HuH-7 (cell line): ENCODE measurements around the gene SFN.
"Not testable (repeated sequence)": the region's sequence is repeated elsewhere in the genome, so short reads cannot be mapped to it uniquely, and the experiment has no call there.

Experiments used
- DNase-seq: peaks from one replicate; pipeline ENCODE4 v3.0.0; 2011; ENCODE audit warnings: low spot score

SFN gene

DNA sequence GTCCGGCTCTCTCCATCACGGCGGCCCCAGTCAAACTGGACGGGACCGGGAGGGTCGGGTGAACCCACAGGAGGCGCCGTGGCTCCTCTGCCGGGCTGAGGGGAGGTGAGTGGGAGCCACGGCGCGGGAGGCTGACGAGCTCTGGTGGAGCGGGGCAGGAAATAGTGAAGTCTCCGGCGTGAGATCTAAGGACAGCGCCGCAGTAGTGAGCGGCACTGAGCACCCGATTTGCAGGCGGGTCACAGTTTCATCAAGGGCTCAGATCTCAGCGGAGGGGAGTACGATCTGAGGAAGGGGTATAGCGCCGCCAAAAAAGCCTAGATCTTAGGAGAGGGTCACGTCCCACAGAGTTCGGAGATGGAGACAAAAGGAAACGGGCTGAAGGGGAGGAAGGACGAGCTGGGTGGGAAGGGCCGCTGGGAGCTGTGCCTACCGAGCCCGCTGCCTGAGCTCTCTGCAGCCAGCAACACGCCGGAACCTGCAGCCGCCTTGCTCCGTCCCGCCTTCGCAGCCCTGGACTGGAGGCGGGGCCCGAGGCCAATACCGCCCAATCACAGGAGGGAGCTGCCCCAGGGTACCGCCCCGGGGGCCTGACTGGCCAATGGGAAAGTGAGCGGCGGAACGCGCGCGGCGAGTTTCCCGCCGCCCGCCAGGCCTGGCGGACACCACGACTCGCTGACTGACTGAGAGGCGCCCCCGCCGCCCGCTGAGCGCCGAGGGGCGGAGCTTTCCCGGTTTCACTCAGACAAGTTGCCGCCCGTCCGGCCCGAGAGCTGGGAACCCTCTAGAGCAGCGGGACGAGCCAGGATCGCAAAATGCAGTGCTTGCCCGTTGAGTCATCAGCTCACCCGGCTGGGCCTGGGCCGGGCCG lies 1.9 kb downstream of the SFN start:
- DNase-seq, result peak; percentile 96

DNA sequence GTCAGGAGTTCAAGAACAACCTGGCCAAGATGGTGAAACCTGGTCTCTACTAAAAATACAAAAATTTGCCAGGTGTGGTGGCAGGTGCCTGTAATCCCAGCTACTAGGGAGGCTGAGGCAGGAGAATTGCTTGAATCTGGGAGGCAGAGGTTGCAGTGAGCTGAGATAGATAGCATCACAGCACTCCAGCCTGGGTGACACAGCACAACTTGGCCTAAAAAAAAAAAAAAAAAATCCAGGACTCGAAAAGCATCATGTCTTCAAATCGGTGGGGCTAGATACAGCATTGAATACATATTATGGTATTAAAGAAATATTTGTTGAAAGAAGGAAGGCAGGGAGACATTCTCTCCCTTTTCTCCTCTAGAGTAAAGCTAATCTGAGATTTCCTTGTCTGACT lies 10.1 kb downstream of the SFN start:
- not testable (repeated sequence) for DNase-seq

DNA sequence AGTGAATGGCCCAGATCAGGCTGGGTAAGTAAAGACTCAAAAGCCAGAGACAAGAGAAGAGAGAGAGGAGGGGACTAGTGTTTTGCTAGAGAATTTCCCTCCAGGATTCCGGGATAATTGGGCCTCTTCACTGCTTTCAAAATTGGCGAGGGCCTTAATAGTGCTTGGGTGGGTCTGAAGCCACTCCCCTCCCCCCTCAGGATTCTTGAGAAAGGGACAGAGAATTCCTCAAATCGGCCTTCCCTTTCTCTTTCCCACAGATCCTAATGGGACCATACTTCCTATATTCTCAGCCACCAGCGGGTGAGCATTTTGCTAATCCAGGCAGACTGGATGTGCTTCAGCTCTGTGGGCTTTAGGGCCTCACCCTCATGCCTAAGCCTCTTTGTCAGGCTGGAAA lies 11.9 kb downstream of the SFN start:
- DNase-seq, result no peak

DNA sequence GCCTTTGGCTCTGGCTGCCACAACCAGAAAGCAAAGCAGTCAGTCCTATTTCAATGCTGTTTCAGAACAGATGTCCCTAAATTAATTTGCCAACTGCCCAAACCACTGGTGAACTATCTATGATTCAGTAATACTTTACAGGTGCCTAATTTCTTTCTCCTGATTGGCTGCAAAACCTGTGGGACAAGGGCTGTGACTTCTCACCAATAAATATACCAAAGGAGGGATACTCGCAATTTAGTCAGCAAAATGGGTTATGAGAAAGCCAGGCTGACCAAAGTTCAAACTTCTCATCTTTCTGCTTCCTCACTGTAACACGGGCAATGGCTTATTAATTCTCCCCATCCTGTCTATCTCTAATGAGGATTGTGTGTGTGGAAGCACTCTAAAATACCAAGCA lies 14.4 kb downstream of the SFN start:
- DNase-seq, result no peak

DNA sequence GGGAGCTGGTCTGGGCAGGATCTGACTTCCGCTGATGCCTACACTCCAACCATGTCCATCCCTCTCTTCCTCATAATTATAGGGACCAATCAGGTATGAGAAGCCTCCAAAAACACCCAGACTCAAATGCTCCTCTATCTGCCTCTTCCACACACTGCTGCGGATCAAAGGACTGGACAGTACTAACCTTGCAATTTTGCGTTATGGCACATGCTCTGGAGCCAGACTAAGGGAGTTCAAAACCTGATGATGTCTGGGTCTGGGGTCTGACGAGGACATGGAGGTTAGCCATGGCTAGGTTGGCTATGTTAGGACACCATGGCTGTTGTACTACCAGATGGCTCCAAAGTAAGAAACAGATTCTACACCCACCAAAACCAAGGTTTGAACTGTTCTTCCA lies 16.8 kb downstream of the SFN start:
- DNase-seq, result no peak

DNA sequence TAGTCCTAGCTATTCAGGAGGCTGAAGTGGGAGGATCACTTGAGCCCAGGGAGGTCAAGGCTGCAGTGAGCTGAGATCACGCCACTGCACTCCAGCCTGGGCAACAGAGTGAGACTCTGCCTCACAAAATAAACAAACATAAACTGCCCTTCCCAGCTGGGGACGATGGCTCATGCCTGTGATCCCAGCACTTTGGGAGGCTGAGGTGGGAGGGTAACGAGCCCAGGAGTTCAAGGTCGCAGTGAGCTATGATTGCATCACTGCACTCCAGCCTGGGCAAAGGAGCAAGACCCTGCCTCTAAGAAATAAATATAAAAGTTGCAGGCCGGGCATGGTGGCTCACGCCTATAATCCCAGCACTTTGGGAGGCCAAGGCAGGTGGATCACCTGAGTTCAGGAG lies 18.7 kb downstream of the SFN start:
- DNase-seq, result not testable (repeated sequence)

DNA sequence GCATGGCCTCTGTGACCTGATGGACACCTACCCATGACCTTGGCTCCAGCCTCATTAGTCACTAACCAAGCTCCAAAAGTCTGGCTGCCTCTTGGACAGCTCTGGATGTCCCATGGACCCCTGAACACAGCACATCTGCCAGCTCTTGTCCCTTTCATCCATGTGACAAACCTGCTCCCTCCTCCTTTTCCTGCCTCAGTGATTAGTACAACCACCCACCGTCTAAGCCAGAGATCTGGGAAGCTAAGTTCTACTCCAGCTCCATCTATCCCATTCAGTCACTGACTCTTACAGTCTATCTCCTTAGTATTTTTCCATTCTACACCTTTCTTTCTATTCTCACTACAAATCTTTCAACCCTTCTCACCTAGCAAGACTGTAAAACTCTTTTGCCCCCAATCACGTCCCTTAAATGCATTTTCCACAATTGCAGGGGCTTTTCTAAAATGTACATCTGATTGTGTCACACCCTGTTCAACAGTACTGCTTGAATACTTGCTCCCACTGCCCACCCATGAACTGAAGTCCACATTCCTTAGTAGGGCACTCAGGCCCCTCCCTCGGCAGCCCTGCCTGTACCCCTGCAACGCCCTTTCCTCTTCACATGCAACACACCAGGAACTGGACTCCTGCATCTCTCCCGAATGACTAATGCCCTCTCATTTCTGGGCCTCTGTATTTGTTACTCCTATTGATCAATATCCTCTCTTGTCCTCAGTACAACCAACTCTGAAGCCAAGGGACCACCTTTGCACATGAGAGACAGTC lies 19.9 kb downstream of the SFN start:
- DNase-seq, result no peak

DNA sequence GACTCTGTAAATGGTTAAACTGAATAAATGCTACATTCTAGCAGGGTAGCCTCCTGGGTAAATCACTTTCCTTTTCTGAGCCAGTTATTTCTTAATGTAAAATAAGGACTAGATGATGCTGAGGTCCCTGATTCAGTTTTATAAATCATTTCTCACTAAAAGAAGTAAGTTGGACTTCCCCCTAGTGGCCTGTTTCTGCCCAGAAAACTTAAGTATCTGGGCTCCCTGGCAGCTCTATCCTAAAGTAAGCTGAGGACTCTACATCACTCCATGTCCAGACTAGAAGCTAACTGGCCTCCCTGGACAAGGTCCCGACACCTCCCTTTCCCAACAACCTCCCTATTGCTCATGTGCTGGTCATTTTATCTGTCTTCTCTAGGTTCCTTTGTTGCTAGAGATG lies 24.2 kb downstream of the SFN start:
- DNase-seq, result no peak

DNA sequence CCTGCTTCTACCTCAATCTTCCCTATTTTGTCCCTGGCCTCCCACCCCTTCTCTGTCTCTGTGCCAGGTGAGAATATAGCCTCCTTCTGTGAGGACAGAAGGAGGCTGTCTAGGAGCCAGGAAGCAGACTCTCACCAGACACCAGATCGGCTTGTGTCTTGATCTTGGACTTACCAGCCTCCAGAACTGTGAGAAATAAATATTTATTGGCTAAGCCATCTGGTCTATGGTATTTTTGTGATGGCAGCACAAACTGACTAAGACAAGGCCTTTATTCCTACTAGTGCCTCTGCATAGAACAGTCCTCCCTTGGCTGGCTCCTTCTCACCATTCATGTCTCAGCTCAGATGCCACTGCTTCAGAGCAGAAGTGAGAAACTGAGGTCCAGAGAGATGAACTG lies 25.3 kb downstream of the SFN start:
- no peak for DNase-seq

DNA sequence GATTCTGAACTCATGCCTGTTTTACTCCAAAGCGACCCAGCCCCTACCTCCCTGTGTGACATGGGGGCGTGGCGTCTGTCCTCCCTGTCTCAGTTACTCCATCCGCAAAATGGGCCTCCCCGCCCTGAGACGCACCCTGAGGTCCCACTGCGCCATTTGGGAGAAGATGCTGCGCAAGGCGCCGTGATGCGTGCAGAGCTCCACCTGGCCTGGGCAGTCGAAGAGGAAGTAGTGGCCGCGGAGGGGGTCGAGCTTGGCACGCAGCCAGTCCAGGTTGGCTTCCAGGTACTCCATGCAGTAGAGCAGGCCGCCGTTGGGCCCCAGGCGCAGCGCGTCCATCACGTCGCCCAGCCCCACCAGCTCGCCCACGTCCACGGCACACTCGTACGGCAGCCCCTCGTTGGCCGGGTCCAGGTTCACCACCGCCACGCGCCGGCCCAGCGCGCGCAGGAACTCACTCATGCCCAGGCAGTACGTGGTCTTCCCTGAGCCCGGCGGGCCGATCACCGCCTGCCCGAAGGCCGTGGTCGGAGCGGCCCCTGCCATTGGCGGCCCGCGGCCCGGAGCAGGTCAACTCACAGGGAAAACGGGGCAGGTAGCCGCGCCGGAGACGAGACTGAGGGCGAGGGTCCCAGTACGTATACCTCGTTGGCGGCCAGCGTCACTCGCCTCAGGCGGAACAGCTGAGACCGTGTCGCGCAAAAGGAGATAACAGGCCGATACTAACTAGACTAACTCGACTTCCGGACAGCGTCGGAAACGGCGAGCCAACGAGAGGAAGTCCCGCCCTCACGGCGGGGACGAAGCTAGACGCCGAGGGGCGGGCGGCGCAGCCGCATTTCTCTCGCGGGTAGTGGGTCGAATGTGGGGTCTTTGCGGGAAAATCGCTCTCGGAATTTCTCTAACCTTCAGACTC lies 26.9 kb downstream of the SFN start, which contains the start of gene GPN2:
GPN2 (minus strand) TSS at position 733 of the 916 bp plus-strand sequence; CDS start at position 546, 187 bp downstream.
- peak; percentile 78 for DNase-seq

DNA sequence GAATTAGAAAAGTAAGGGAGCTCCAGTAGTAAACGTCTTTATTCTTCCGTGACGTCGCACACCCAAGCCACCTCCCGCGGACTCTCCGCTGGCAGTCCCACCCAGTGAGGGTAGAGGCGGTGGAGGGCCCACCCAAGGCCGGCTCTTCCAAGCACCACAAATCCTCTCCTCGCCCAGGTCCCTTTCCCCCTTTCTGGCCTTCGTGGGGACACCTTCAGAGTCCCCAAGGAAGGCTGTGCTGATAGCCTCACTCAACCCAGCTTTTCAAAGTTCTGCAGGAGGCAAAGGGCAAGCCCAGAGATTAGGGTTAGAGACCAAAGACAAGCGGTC lies 27.5 kb downstream of the SFN start:
- no peak for DNase-seq

DNA sequence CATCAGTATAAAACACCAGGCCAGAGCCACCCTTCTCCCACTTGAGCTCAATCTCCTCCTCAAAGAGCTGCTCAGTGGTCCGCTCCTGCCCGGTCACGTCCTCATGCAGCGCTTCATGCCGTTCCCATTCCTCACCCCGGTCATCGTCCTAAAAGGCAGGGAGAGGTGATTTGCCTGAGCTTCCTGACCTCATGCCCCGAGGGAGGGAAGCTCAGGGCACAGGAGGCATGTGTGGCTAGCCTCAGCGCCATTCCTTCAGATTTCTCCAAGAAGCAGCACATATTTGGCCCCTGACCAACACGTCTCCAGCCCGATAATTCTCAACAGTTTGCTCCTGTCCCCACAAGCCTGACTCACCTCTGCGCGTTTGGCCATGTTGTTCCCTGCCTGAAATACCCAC lies 31.3 kb downstream of the SFN start:
- DNase-seq, result no peak

DNA sequence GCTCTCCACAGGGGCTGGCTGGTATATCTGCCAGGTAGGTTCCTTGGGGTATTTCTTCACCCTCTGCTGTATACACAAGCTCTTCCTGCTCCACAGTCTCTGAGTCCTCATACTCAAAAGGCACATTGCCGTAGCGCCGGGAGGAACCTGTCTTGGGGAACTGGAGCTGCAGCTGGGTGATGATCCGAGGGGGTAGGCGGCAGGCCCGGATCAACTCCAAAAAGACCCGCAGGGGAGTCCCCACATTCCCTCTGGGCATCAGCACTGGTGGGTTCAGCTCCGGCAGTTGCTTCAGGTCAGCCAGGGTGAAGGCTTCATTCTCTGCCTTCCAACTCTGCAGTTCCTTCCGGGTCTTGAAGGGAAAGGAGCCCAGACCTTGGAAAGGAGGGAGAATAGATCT lies 34.4 kb downstream of the SFN start:
- no peak for DNase-seq

DNA sequence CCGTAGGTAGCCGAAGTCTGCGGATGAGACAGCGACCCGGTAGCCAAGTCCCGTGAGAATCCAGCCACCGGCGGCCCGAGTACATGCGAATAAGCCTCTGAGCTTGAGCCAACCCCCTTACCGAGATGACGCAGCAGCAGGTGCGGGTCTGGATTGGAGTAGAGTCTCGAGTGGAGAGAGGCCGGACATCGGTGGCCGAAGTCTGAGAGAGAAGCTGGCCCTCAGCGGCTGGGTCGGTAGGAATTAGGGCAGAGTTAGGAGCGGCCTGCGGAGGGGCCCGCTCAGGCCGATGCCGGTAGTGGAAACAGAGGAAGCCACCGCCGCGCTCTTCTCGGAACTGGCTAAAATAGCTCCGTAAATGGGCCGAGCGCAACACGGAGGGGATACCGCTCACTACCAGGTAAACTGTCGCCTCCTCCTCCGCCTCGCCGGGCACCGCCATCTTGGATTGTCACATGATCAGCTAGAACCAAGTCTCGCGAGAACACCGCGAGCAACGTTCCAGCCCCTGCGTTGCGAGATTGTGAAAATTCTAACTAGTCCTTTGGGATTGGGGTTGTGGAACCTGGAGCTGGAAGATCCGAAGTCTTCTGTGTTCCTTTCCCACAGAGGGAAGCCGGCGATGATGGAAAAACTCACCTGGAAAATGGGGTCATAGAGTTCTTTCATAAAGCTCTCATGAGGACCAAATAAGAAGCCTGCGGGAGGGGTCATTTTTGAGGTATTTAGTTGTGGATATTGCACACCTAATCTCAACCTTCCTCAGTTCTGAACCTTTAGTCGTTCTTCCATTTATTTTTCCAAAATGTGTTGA lies 37.3 kb downstream of the SFN start, which contains the start of gene GPATCH3:
GPATCH3 (minus strand) TSS at position 467 of the 814 bp plus-strand sequence; CDS start at position 442, 25 bp downstream.
- DNase-seq, result peak; percentile 76

DNA sequence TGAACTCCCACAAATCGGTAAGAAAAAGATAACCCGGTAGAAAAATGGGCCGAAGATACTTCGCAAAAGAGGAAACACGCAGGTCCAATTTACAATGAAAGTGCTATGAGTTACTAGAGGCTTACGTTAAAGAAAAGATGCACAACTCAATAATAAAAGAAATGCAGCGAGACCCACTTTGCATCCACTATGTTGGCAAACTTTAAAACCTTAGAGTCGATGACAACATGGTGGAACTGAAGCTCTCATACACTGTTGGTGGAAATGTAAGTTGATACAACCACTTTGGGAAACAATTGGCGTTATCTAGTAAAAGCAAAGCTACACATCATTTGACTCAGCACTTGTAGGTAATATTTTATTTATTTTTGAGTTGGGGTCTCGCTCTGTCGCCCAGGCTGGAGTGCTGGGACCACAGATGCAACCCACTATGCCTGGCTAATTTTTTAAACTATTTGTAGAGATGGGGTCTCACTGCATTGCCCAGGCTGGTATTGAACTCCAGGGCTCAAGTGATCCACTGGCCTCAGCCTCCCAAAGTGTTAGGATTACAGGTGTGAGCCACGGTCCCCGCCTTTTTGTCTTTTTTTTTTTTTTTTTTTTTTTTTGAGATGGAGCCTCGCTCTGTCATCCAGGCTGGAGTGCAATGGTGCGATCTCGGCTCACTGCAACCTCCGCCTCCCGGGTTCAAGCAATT lies 38.0 kb downstream of the SFN start:
- no peak for DNase-seq

DNA sequence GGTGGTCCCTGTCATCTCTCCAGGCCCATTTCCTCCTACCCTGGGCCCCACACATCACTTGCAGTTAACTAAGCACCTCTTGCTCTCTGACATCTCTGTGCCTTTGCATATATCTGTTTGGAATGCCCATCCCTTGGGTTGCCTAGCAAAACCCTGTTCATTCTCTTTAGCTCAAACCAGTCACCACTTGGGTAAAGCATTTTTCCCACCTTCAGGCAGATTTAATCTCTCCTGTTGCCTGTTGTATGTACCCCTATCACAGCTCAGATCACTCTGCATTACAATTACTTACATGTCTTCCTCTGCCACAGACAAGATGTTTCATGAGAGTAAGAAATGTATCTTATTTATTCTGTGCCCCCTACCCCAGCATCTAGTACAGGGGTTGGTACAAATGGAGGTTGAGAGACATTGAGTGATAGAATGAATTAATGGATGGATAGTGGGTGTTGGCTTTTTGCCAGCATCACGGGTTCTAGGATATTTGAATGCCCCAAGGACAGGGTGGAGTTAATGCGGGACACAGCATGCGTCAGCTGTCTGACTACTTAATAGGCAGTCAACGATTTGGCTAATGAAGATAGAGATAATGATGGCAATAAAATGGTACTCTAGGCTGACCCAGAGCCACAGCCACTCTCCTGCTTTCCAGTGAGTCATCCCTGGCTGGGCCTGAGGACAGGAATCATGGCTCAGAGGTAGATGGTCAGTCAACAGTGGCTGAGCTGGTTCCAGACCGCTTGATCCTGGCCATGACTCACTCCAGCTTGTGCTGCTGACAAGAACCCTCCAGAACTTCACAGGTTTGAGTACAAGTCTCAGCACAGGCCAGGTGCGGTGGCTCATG lies 44.3 kb downstream of the SFN start:
- DNase-seq, result no peak

DNA sequence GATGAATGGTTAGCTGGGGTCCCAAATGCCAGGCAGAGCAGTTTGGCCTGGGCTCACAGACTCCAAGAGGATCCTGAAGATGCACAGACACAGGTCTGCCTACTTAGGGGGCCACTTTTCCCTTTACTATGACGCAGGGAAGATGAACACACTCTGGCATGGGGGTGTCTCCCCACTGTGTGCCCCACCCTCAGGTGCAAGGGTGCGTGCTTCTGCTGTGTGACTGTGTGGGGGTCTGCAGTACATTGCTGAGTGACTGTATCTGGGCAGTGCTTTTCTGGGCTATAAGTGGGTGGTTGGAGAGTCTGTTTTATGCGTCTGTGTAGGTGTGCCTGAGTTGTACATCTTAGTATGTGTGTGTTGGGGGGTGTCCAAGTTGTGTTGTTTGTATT lies 47.0 kb downstream of the SFN start:
- no peak for DNase-seq

DNA sequence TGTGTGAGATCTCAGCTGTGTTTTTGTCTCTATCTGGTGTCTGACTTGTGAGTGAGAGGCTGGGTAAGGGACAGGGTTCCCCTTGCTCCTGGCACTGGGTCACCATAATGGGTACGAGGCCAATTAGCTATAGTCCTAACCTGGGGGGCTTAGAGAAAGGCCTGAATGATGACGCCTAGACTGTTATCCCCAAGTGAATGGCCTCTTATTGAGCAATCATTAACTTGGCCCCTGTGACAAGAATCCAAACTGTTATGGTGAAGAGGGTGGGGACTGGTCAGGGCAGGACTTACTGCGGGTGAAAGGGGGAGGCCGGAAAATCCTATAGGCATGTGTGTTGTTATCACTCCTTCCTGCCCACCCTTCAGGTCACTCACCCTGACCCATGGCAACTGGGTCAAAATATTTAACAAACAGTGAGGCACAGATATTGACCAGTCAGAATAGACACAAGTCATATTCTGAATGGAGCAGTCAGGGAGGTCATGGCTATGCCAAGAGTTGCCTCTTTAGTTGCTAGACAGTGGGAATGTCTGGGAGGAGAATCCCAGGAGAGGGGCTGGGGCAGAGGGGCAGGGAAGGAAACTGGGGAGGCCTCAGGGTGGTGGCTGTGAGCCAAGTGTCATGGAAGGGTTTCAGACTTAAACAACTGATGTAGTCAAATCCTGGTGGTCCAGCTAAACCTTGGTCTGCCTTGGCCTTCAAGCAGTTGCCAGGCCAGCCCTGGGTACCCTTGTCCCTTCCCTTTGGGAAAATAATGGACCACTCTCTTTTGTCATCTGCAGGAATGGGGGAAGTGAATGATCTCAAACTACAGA lies 47.6 kb downstream of the SFN start:
- DNase-seq, result peak; percentile 59
